Measurements from ENCODE around the gene MED22.

DNA sequence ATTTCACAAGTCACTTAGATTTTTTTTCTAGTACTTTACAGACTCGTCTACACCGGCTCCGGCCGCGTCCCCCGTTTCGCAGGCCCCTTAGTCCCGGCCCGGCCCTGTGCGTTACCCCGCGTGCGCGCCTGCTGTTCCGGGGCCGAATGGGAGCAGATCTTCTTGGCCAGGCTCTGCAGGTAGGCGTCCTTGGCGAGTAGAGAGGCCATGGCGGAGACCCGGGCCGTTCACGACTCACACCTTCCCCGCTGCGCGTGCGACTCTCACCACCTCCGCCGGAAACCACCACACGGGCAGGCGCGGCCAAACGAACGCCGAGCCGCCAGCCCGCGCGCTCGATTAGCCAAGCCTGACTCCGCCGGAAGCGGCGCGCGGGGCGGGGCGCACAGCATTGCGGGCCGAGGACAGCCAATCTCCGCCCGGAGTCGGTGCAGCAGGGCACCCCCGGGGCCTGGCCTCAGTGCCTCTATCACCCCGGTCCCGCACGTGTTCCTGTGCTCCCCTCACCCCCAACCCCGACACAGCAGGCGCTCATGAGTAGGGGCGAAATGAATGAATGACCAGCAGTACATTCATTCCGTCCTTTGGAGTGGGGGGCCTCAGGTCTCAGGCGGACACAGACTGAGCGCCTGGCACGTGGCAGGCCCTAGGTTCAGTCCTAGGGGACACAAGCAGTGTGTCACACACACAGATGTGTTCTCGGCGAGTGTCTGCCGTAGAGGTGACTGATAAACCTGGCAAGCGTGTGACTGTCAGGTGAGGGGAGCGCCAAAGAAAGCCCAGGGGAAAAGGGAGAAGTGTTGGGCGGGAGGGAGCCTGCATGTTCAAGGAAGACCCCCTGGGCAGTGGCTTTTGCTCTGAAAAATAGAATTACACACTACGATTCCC is 11.8 kb downstream of the MED22 start, which contains the start of gene SURF6:
- TF ChIP-seq EZH2 (IDR thresholded peaks at IDR 0.05; ENCODE audit: low read depth, unreplicated experiment), result no peak
- TF ChIP-seq, protein P1, sequence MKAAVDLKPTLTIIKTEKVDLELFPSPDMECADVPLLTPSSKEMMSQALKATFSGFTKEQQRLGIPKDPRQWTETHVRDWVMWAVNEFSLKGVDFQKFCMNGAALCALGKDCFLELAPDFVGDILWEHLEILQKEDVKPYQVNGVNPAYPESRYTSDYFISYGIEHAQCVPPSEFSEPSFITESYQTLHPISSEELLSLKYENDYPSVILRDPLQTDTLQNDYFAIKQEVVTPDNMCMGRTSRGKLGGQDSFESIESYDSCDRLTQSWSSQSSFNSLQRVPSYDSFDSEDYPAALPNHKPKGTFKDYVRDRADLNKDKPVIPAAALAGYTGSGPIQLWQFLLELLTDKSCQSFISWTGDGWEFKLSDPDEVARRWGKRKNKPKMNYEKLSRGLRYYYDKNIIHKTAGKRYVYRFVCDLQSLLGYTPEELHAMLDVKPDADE (IDR thresholded peaks at IDR 0.05), result peak; percentile 95
- TF ChIP-seq, protein P2, sequence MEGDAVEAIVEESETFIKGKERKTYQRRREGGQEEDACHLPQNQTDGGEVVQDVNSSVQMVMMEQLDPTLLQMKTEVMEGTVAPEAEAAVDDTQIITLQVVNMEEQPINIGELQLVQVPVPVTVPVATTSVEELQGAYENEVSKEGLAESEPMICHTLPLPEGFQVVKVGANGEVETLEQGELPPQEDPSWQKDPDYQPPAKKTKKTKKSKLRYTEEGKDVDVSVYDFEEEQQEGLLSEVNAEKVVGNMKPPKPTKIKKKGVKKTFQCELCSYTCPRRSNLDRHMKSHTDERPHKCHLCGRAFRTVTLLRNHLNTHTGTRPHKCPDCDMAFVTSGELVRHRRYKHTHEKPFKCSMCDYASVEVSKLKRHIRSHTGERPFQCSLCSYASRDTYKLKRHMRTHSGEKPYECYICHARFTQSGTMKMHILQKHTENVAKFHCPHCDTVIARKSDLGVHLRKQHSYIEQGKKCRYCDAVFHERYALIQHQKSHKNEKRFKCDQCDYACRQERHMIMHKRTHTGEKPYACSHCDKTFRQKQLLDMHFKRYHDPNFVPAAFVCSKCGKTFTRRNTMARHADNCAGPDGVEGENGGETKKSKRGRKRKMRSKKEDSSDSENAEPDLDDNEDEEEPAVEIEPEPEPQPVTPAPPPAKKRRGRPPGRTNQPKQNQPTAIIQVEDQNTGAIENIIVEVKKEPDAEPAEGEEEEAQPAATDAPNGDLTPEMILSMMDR (conservative IDR thresholded peaks at IDR 0.05; ENCODE audit: low read depth in 2 of 2), result no peak
- TF ChIP-seq, protein P3, sequence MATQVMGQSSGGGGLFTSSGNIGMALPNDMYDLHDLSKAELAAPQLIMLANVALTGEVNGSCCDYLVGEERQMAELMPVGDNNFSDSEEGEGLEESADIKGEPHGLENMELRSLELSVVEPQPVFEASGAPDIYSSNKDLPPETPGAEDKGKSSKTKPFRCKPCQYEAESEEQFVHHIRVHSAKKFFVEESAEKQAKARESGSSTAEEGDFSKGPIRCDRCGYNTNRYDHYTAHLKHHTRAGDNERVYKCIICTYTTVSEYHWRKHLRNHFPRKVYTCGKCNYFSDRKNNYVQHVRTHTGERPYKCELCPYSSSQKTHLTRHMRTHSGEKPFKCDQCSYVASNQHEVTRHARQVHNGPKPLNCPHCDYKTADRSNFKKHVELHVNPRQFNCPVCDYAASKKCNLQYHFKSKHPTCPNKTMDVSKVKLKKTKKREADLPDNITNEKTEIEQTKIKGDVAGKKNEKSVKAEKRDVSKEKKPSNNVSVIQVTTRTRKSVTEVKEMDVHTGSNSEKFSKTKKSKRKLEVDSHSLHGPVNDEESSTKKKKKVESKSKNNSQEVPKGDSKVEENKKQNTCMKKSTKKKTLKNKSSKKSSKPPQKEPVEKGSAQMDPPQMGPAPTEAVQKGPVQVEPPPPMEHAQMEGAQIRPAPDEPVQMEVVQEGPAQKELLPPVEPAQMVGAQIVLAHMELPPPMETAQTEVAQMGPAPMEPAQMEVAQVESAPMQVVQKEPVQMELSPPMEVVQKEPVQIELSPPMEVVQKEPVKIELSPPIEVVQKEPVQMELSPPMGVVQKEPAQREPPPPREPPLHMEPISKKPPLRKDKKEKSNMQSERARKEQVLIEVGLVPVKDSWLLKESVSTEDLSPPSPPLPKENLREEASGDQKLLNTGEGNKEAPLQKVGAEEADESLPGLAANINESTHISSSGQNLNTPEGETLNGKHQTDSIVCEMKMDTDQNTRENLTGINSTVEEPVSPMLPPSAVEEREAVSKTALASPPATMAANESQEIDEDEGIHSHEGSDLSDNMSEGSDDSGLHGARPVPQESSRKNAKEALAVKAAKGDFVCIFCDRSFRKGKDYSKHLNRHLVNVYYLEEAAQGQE (IDR thresholded peaks at IDR 0.05; ENCODE audit: unreplicated experiment), result no peak
